Brain microvascular endothelial cell (primary cell): ENCODE data around the gene SYT2.
"Not testable (repeated sequence)": the region's sequence is repeated elsewhere in the genome, so short reads cannot be mapped to it uniquely, and the experiment has no call there.

ENCODE experiments used
- DNase-seq: peaks from one replicate; pipeline ENCODE4 v3.0.0-alpha.2; 2020
- H3K27ac ChIP-seq: fragments of 250-450 bp; sonication (Bioruptor Pico); 2 replicates; pipeline ENCODE4 v1.5.1; 2020; ENCODE audit warnings: mild to moderate bottlenecking, moderate library complexity
- H3K27me3 ChIP-seq: fragments of 250-450 bp; sonication (Bioruptor Pico); replicated peaks from 2 replicates; pipeline ENCODE4 v1.5.1; 2020; ENCODE audit warnings: mild to moderate bottlenecking
- H3K36me3 ChIP-seq: fragments of 250-450 bp; sonication (Bioruptor Pico); replicated peaks from 2 replicates; pipeline ENCODE4 v1.5.1; 2020; ENCODE audit warnings: mild to moderate bottlenecking
- H3K4me3 ChIP-seq: 2 replicates; pipeline ENCODE4 v1.5.1; 2011; ENCODE audit warnings: low read depth, mild to moderate bottlenecking, control low read depth, low read length, moderate library complexity
- CTCF ChIP-seq: IDR thresholded peaks from 2 replicates; pipeline ENCODE4 v1.5.1; 2011; ENCODE audit warnings: low read depth, mild to moderate bottlenecking, moderate library complexity, low read length, control low read depth, inconsistent platforms; ENCODE audit errors: missing control alignments
- in situ Hi-C: cut with HindIII; loops from 2 replicates; pipeline ENCODE4 v1.10.0; 2017; ENCODE audit warnings: low sequenced_read_pairs, low pct_ligation_motif_present

The SYT2 gene

GRCh38 chr1:202723708-202724107 is 13.5 kb upstream of the SYT2 start:
- no peak for TF ChIP-seq CTCF
- H3K4me3 ChIP-seq: no peak overlapping the region
- no peak overlapping the region for H3K27ac ChIP-seq
- H3K36me3 ChIP-seq: peaks cover 25% of the 10 kb centered on the region
- no peak for DNase-seq
- no peaks in the 10 kb centered on the region for H3K27me3 ChIP-seq
- in situ Hi-C loops: no loop called here

GRCh38 chr1:202723046-202723445 is 12.8 kb upstream of the SYT2 start:
- H3K4me3 ChIP-seq, in situ Hi-C loops, DNase-seq, H3K27ac ChIP-seq, H3K27me3 ChIP-seq: not testable (repeated sequence)
- peaks cover 19% of the 10 kb centered on the region for H3K36me3 ChIP-seq

GRCh38 chr1:202716654-202717053 is 6.4 kb upstream of the SYT2 start:
- Histone ChIP-seq H3K27me3 (peaks cover 10% of the 10 kb centered on the region), H3K36me3 (no peaks in the 10 kb centered on the region), H3K27ac (no peak overlapping the region), H3K4me3 (no peak overlapping the region)
- no peak for DNase-seq
- in situ Hi-C loops: no loop called here
- no peak for TF ChIP-seq CTCF

GRCh38 chr1:202714202-202714601 is 3.9 kb upstream of the SYT2 start:
- H3K36me3 ChIP-seq, DNase-seq, H3K27ac ChIP-seq, H3K4me3 ChIP-seq, in situ Hi-C loops: not testable (repeated sequence)
- H3K27me3 ChIP-seq: peaks cover 34% of the 10 kb centered on the region

- no peak for DNase-seq
- H3K27me3 ChIP-seq: peaks cover 45% of the 10 kb centered on the region
- in situ Hi-C loops: no loop called here
- no peak overlapping the region for H3K4me3 ChIP-seq
- H3K27ac ChIP-seq: no peak overlapping the region
- no peak for TF ChIP-seq CTCF
- H3K36me3 ChIP-seq: no peaks in the 10 kb centered on the region
These were observed 2.9 kb upstream of the SYT2 start for GRCh38 chr1:202713110-202713509.

- Histone ChIP-seq H3K36me3 (no peaks in the 10 kb centered on the region), H3K4me3 (no peak overlapping the region), H3K27ac (no peak overlapping the region), H3K27me3 (peaks cover 50% of the 10 kb centered on the region)
- no peak for TF ChIP-seq CTCF
- in situ Hi-C loops: no loop called here
- no peak for DNase-seq
These were observed 1.8 kb upstream of the SYT2 start for GRCh38 chr1:202711949-202712635.

- H3K4me3 ChIP-seq: no peak overlapping the region
- TF ChIP-seq CTCF: no peak
These were observed 795 bp downstream of the SYT2 start for GRCh38 chr1:202709276-202710041.

More at GRCh38 chr1:202709276-202710041, 795 bp downstream of the SYT2 start:
- DNase-seq: no peak
- no peaks in the 10 kb centered on the region for H3K36me3 ChIP-seq
- H3K27ac ChIP-seq: no peak overlapping the region
- in situ Hi-C loops: no loop called here
- peaks cover 67% of the 10 kb centered on the region for H3K27me3 ChIP-seq
